Esophagus squamous epithelium (tissue), 5 donors: ENCODE measurements around the gene PRKACB. TPM values are rescaled to one million over a fixed set of nuclear protein-coding genes. Genes with fewer than 3 reads are reported as not detected.
A peak's percentile ranks its signal among the peaks of the same experiment; 100 is the strongest.

ENCODE experiments used
- DNase-seq: peaks from one replicate; lab custom pipeline; 2025; lab: John Stamatoyannopoulos, UW
- H3K27ac ChIP-seq, 4 donors: fragments of 200-600 bp; sonication (generic); one replicate each; pipeline ENCODE4 v1.5.1; 2016 to 2019; ENCODE audit warnings: mild to moderate bottlenecking in 1 of 4
- H3K27me3 ChIP-seq, 4 donors: fragments of 200-600 bp; sonication (generic); 1 replicate in 3 of 4; 2 replicates in 1 of 4; pipeline versions ENCODE4 v1.5.1 to v1.6.0; 2017 to 2021; ENCODE audit warnings: antibody characterized with exemption in 1 of 4
- H3K36me3 ChIP-seq, 3 donors: fragments of 200-600 bp; sonication (generic); one replicate each; pipeline ENCODE4 v1.5.1; 2016 to 2019
- H3K4me1 ChIP-seq, 3 donors: fragments of 200-600 bp; sonication (generic); one replicate each; pipeline ENCODE4 v1.5.1; 2017 to 2019
- H3K4me3 ChIP-seq, 4 donors: fragments of 200-600 bp; sonication (generic); 1 replicate in 3 of 4; 2 replicates in 1 of 4; pipeline ENCODE4 v1.5.1; 2016 to 2019; ENCODE audit warnings: mild to moderate bottlenecking in 2 of 4, moderate library complexity in 1 of 4
- H3K9me3 ChIP-seq, 3 donors: fragments of 200-600 bp; sonication (generic); one replicate each; pipeline ENCODE4 v1.5.1; 2016 to 2019
- CTCF ChIP-seq, 6 experiments: fragments of 450-650 bp in 4 of 6; fragments of 200-600 bp in 2 of 6; sonication (generic) in 2 of 6; IDR thresholded peaks; one replicate each; pipeline ENCODE4 v1.5.1; 2016 to 2019; ENCODE audit warnings: antibody characterized with exemption in 6 of 6, mild to moderate bottlenecking in 4 of 6, moderate library complexity in 4 of 6
- POLR2A ChIP-seq, 4 donors: fragments of 450-650 bp; IDR thresholded peaks; one replicate each; pipeline ENCODE4 v1.6.1; 2017; ENCODE audit warnings: antibody characterized with exemption in 4 of 4, mild to moderate bottlenecking in 4 of 4, moderate library complexity in 3 of 4
- WGBS, 2 donors: methylation state at CpG; one replicate each; pipeline ENCODE4 v1.1.5; 2018; 5-methylcytosine and 5-hydroxymethylcytosine counted together
- intact Hi-C: fragments of 100-400 bp; cut with DNase I; formaldehyde crosslinking; loops from one replicate; pipeline ENCODE4 v1.15.0; 2022
- total RNA-seq, 4 donors: library from RNA; depleted of rRNA; stranded (reverse); fragments of >200 nt; gene quantifications; one replicate each; pipeline ENCODE4 v1.1.0, GENCODE V29; 2016
- donor health status: DM: yes; HTN: yes; CAD: no.

The PRKACB gene
- total RNA-seq, 4 donors from 2014 or later: 3.7 to 18.3 (median 11.3) TPM

- peaks cover 0 to 49% (median 0%) of the 10 kb centered on the region in 3 donors for H3K4me1 ChIP-seq
- WGBS, 2 donors: 28 to 38% methylated on average over 6 of the region's 6 CpGs
- intact Hi-C loops: no loop called here
These were observed 127.5 kb downstream of the PRKACB start for GRCh38 chr1:84271441-84272151.

GRCh38 chr1:84272401-84272800 is 128.3 kb downstream of the PRKACB start:
- no peak for DNase-seq
- H3K4me1 ChIP-seq: peaks cover 0 to 49% (median 0%) of the 10 kb centered on the region in 3 donors

More at GRCh38 chr1:84271441-84272151, 127.5 kb downstream of the PRKACB start:
- H3K9me3 ChIP-seq: no peaks in the 10 kb centered on the region
- H3K27ac ChIP-seq: peak overlapping the region; percentile 48 to 88 (median 74)
- H3K27me3 ChIP-seq: no peaks in the 10 kb centered on the region
- no peak for DNase-seq
- H3K4me3 ChIP-seq: no peak overlapping the region
- no peak for TF ChIP-seq CTCF (IDR thresholded peaks at IDR 0.05)
- TF ChIP-seq POLR2A (IDR thresholded peaks at IDR 0.05): no peak
- H3K36me3 ChIP-seq: no peaks in the 10 kb centered on the region

DNA sequence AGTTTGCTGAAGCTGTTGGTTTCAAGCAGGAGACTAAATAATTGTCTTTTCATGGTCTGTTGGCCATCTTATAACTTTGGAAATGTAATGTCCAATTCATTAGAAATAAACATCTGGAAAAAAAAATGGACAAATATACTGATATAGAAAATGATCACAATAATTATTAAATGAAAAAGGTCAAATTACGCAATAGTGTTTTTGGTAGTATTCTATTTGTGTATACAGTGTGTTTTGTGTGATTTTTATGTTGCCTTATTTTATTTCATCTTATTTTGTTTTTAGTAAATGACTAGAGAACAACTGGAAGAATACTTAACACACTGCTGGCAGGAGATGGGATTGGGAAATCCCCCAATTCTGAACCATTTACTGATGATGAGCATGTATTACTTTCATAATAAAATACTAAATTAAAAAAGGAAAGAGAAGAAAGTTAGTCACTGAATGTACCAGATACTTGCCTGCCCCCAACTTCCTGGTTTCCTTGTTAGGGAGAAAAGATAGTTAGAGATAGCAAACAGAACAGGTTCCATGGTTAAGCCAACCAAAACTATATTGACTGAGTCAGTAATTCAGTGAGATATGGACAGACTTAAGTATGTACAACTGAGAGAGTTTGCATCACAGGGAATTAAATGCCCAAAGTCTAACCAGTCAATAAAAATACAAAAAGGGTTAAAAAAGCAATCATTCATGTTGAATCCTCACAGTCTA is 133.4 kb downstream of the PRKACB start:
- Histone ChIP-seq H3K4me1 (peaks cover 0 to 7% (median 0%) of the 10 kb centered on the region in 3 donors), H3K4me3 (no peak overlapping the region), H3K27ac (no peak overlapping the region), H3K36me3 (no peaks in the 10 kb centered on the region), H3K27me3 (no peaks in the 10 kb centered on the region), H3K9me3 (no peaks in the 10 kb centered on the region)
- 95 to 97% methylated on average over 1 of the region's 1 CpG for WGBS, 2 donors
- intact Hi-C loops: no loop called here
- no peak for TF ChIP-seq CTCF (IDR thresholded peaks at IDR 0.05)
- DNase-seq: no peak

More at GRCh38 chr1:84272401-84272800, 128.3 kb downstream of the PRKACB start:
- no peak overlapping the region for H3K4me3 ChIP-seq
- no peaks in the 10 kb centered on the region for H3K9me3 ChIP-seq
- 27 to 31% methylated on average over 1 of the region's 1 CpG for WGBS, 2 donors
- no peak for TF ChIP-seq POLR2A (IDR thresholded peaks at IDR 0.05)
- no peak for TF ChIP-seq CTCF (IDR thresholded peaks at IDR 0.05)
- intact Hi-C loops: no loop called here
- H3K36me3 ChIP-seq: no peaks in the 10 kb centered on the region
- no peaks in the 10 kb centered on the region for H3K27me3 ChIP-seq
- H3K27ac ChIP-seq: peak overlapping the region in 3 of 4 donors; percentile 70 to 88 (median 79)

- WGBS, 2 donors: 57 to 66% methylated on average over 6 of the region's 7 CpGs
- H3K27me3 ChIP-seq: no peaks in the 10 kb centered on the region
- H3K4me3 ChIP-seq: no peak overlapping the region
- TF ChIP-seq CTCF (IDR thresholded peaks at IDR 0.05) (no peak), POLR2A (IDR thresholded peaks at IDR 0.05) (no peak)
- no peaks in the 10 kb centered on the region for H3K4me1 ChIP-seq
- H3K36me3 ChIP-seq: no peaks in the 10 kb centered on the region
- no peak for DNase-seq
- H3K9me3 ChIP-seq: no peaks in the 10 kb centered on the region
- H3K27ac ChIP-seq: no peak overlapping the region
- intact Hi-C loops: no loop called here
These were observed 134.8 kb downstream of the PRKACB start for GRCh38 chr1:84278905-84279304.

DNA sequence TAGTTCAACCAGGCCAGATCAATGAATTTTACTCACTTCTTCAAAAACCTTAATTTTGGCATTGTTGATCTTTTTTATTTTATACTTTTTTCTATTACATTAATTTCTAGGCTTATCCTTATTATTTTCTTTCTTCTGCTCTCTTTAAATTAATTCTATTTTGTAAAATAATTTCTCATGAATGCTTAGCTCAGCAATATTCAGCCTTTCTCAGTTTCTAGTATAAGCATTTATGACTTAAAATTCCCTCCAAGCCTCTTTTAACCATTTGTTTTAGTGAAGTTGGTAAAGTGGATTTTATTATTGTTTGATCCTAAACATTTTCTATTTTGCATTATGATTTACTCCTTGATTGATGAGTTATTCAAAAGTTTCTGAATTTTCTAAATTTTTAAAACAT is 136.8 kb downstream of the PRKACB start:
- TF ChIP-seq CTCF (IDR thresholded peaks at IDR 0.05): no peak
- no peak for TF ChIP-seq POLR2A (IDR thresholded peaks at IDR 0.05)
- no peaks in the 10 kb centered on the region for H3K9me3 ChIP-seq
- intact Hi-C loops: no loop called here
- no peaks in the 10 kb centered on the region for H3K27me3 ChIP-seq
- no peaks in the 10 kb centered on the region for H3K4me1 ChIP-seq
- H3K4me3 ChIP-seq: no peak overlapping the region
- H3K27ac ChIP-seq: no peak overlapping the region
- no peak for DNase-seq
- H3K36me3 ChIP-seq: no peaks in the 10 kb centered on the region
